Liver (tissue), 9 donors: ENCODE measurements around the gene KLF3. TPM values are rescaled to one million over a fixed set of nuclear protein-coding genes. Genes with fewer than 3 reads are reported as not detected.

Source experiments
- DNase-seq: peaks from one replicate; pipeline ENCODE4 v3.0.0-alpha.2; 2017; ENCODE audit warnings: low spot score
- H3K27ac ChIP-seq, 2 donors: one replicate each; pipeline ENCODE4 v1.7.0; 2013; ENCODE audit warnings: inconsistent platforms in 2 of 2, low read length in 2 of 2, control low read depth in 1 of 2, low read depth in 1 of 2, mild to moderate bottlenecking in 1 of 2
- H3K27me3 ChIP-seq, 4 donors: one replicate each; pipeline versions ENCODE4 v1.6.1 to v1.7.0; 2013; ENCODE audit warnings: low read length in 3 of 4, inconsistent platforms in 1 of 4, mild to moderate bottlenecking in 1 of 4, moderate library complexity in 1 of 4; ENCODE audit not compliant: control insufficient read depth in 4 of 4, insufficient read depth in 4 of 4
- H3K36me3 ChIP-seq, 4 donors: one replicate each; pipeline versions ENCODE4 v1.6.1 to v1.7.0; 2013; ENCODE audit warnings: low read length in 3 of 4, mild to moderate bottlenecking in 3 of 4, low read depth in 1 of 4, moderate library complexity in 1 of 4; ENCODE audit not compliant: control insufficient read depth in 4 of 4, insufficient read depth in 3 of 4
- H3K4me1 ChIP-seq, 4 donors: one replicate each; pipeline versions ENCODE4 v1.6.1 to v1.7.0; 2013; ENCODE audit warnings: low read length in 3 of 4, mild to moderate bottlenecking in 3 of 4, moderate library complexity in 1 of 4; ENCODE audit not compliant: control insufficient read depth in 4 of 4, insufficient read depth in 4 of 4
- H3K4me3 ChIP-seq, 3 donors: one replicate each; pipeline versions ENCODE4 v1.6.1 to v1.7.0; 2013; ENCODE audit warnings: low read length in 3 of 3, control low read depth in 1 of 3, low read depth in 1 of 3, mild to moderate bottlenecking in 1 of 3
- H3K9ac ChIP-seq, 2 donors: one replicate each; pipeline ENCODE4 v1.7.0; 2013; ENCODE audit warnings: low read length in 2 of 2, mild to moderate bottlenecking in 2 of 2, moderate library complexity in 2 of 2, control low read depth in 1 of 2, low read depth in 1 of 2
- H3K9me3 ChIP-seq, 4 donors: one replicate each; pipeline versions ENCODE4 v1.6.1 to v1.7.0; 2013; ENCODE audit warnings: low read length in 3 of 4; ENCODE audit not compliant: control insufficient read depth in 4 of 4
- ATF3 ChIP-seq: IDR thresholded peaks from 2 replicates; pipeline ENCODE4 v1.6.1; 2016; ENCODE audit warnings: antibody characterized with exemption
- CTCF ChIP-seq: fragments of 150-350 bp; IDR thresholded peaks from 2 replicates; pipeline ENCODE4 v1.5.1; 2017; ENCODE audit warnings: improper control_type of control experiment, low read depth, low read length; ENCODE audit not compliant: missing input control
- EGR1 ChIP-seq, 2 donors: IDR thresholded peaks; 2 replicates each; pipeline ENCODE4 v1.6.1; 2016 to 2018; ENCODE audit warnings: antibody characterized with exemption in 2 of 2, low read depth in 2 of 2
- FOXA1 ChIP-seq: IDR thresholded peaks from 2 replicates; pipeline ENCODE4 v1.6.1; 2016; ENCODE audit warnings: antibody characterized with exemption
- FOXA2 ChIP-seq: IDR thresholded peaks from 2 replicates; pipeline ENCODE4 v1.6.1; 2016; ENCODE audit warnings: antibody characterized with exemption
- GABPA ChIP-seq, 2 donors: IDR thresholded peaks in 1 of 2; conservative IDR thresholded peaks in 1 of 2; 2 replicates each; pipeline ENCODE4 v1.6.1; 2016; ENCODE audit warnings: antibody characterized with exemption in 2 of 2, mild to moderate bottlenecking in 1 of 2, moderate library complexity in 1 of 2
- HNF4A ChIP-seq, 2 donors: conservative IDR thresholded peaks; 2 replicates each; pipeline ENCODE4 v1.6.1; 2016; ENCODE audit warnings: antibody characterized with exemption in 2 of 2, mild to moderate bottlenecking in 2 of 2
- HNF4G ChIP-seq: IDR thresholded peaks from 2 replicates; pipeline ENCODE4 v1.6.1; 2016; ENCODE audit warnings: antibody characterized with exemption
- JUND ChIP-seq, 2 donors: IDR thresholded peaks; 2 replicates each; pipeline ENCODE4 v1.6.1; 2016; ENCODE audit warnings: antibody characterized with exemption in 2 of 2
- MAX ChIP-seq: IDR thresholded peaks from 2 replicates; pipeline ENCODE4 v1.6.1; 2016; ENCODE audit warnings: antibody characterized with exemption
- NR2F2 ChIP-seq: IDR thresholded peaks from 2 replicates; pipeline ENCODE4 v1.6.1; 2016; ENCODE audit warnings: antibody characterized with exemption
- RAD21 ChIP-seq, 2 donors: IDR thresholded peaks; 2 replicates each; pipeline ENCODE4 v1.6.1; 2016; ENCODE audit warnings: antibody characterized with exemption in 2 of 2, mild to moderate bottlenecking in 2 of 2
- REST ChIP-seq: IDR thresholded peaks from 2 replicates; pipeline ENCODE4 v1.6.1; 2016; ENCODE audit warnings: antibody characterized with exemption, mild to moderate bottlenecking
- RXRA ChIP-seq, 2 donors: IDR thresholded peaks; 2 replicates each; pipeline ENCODE4 v1.6.1; 2017 to 2018; ENCODE audit warnings: antibody characterized with exemption in 2 of 2, mild to moderate bottlenecking in 1 of 2
- SP1 ChIP-seq: IDR thresholded peaks from 2 replicates; pipeline ENCODE4 v1.6.1; 2018; ENCODE audit warnings: antibody characterized with exemption, mild to moderate bottlenecking
- TAF1 ChIP-seq: conservative IDR thresholded peaks from 2 replicates; pipeline ENCODE4 v1.6.1; 2016; ENCODE audit warnings: antibody characterized with exemption, mild to moderate bottlenecking
- YY1 ChIP-seq: IDR thresholded peaks from 2 replicates; pipeline ENCODE4 v1.6.1; 2016; ENCODE audit warnings: antibody characterized with exemption, mild to moderate bottlenecking
- ZBTB33 ChIP-seq: IDR thresholded peaks from 2 replicates; pipeline ENCODE4 v1.6.1; 2016; ENCODE audit warnings: antibody characterized with exemption
- WGBS: extraction: QIAGEN DNeasy Blood & Tissue Kit; methylation state at CpG from one replicate; pipeline ENCODE4 v1.1.7; 2013; 5-methylcytosine and 5-hydroxymethylcytosine counted together
- polyA plus RNA-seq, 2 donors: library from polyadenylated mRNA; stranded (reverse) in 1 of 2; unstranded in 1 of 2; fragments of 200-250 nt in 1 of 2; fragments of >200 nt in 1 of 2; fragmentation: Nextera tagmentation in 1 of 2; extraction: Ambion mirVana in 1 of 2; gene quantifications; one replicate each; pipeline versions ENCODE4 v1.2.1 to v1.2.3, GENCODE V29; 2013 to 2015
- total RNA-seq, 2 donors: library from RNA; depleted of rRNA; stranded (reverse); fragments of >200 nt; gene quantifications; one replicate each; pipeline ENCODE4 v1.2.3, GENCODE V29; 2014
- donor health status: healthy.
- donor health status: healthy.
- donor health status: healthy.
- donor health status: healthy.
- donor health status: healthy.

KLF3 gene
- total and polyA plus RNA-seq, 4 donors, result 11.1 to 77.5 (median 21.0) TPM

GRCh38 chr4:38639242-38639641 is 24.8 kb upstream of the KLF3 start:
- H3K4me1 ChIP-seq, result peaks cover 0 to 2% (median 0%) of the 10 kb centered on the region in 4 donors
- no peak for DNase-seq
- H3K4me3 ChIP-seq, result no peak overlapping the region
- WGBS, result 78% methylated on average over 3 of the region's 3 CpGs
- no peaks in the 10 kb centered on the region for H3K9me3 ChIP-seq
- no peak overlapping the region for H3K27ac ChIP-seq
- no peak overlapping the region for H3K9ac ChIP-seq
- TF ChIP-seq CTCF (no peak), ZBTB33 (no peak), NR2F2 (no peak), RXRA (IDR thresholded peaks at IDR 0.05) (no peak), REST (peak; percentile 13), JUND (IDR thresholded peaks at IDR 0.05) (no peak), EGR1 (IDR thresholded peaks at IDR 0.05; ENCODE audit: low read depth in 2 of 2) (no peak), HNF4G (no peak), FOXA1 (no peak), SP1 (no peak), RAD21 (IDR thresholded peaks at IDR 0.05) (peak in 1 of 2 donors; percentile 11), HNF4A (conservative IDR thresholded peaks at IDR 0.05) (no peak), ATF3 (no peak), GABPA (IDR thresholded peaks at IDR 0.05 in 1 of 2, conservative IDR thresholded peaks at IDR 0.05 in 1 of 2) (no peak), TAF1 (no peak), FOXA2 (peak; percentile 53), YY1 (no peak), MAX (no peak)
- H3K36me3 ChIP-seq, result no peaks in the 10 kb centered on the region
- H3K27me3 ChIP-seq, result no peaks in the 10 kb centered on the region
